AG09309 (cell line): ENCODE data around the gene UGT1A8.
"Not testable (repeated sequence)": the region's sequence is repeated elsewhere in the genome, so short reads cannot be mapped to it uniquely, and the experiment has no call there.

Experiments
- DNase-seq: peaks from one replicate; pipeline ENCODE4 v3.0.0-alpha.2; 2010; ENCODE audit warnings: low read depth
- H3K4me3 ChIP-seq: 2 replicates; pipeline ENCODE4 v1.5.1; 2011; ENCODE audit warnings: mild to moderate bottlenecking, low read depth, low read length, moderate library complexity; ENCODE audit not compliant: control insufficient read depth
- CTCF ChIP-seq: IDR thresholded peaks from 2 replicates; pipeline ENCODE4 v1.5.1; 2011; ENCODE audit warnings: mild to moderate bottlenecking, low read depth, low read length, inconsistent platforms; ENCODE audit not compliant: insufficient read depth, control insufficient read depth; ENCODE audit errors: missing control alignments

Gene UGT1A8

GRCh38 chr2:233712611-233713261, 95.3 kb downstream of the UGT1A8 start, which contains the start of gene UGT1A5:
TSS of gene UGT1A5 (plus strand) at chr2:233712907. CDS start at chr2:233712992, 85 bp downstream.
- no peak within 1 kb of the TSS for H3K4me3 ChIP-seq
- TF ChIP-seq CTCF, result no peak
- no peak for DNase-seq

GRCh38 chr2:233713262-233713615, 95.8 kb downstream of the UGT1A8 start:
- TF ChIP-seq CTCF, result no peak
- no peak for DNase-seq
- no peak overlapping the region for H3K4me3 ChIP-seq

GRCh38 chr2:233714121-233714520, 96.7 kb downstream of the UGT1A8 start:
- DNase-seq, result no peak
- no peak overlapping the region for H3K4me3 ChIP-seq
- no peak for TF ChIP-seq CTCF

- no peak for TF ChIP-seq CTCF
- no peak within 1 kb of the TSS for H3K4me3 ChIP-seq
- no peak for DNase-seq
Observed at GRCh38 chr2:233718552-233718951, 101.1 kb downstream of the UGT1A8 start, which contains the start of gene UGT1A4. TSS of gene UGT1A4 (plus strand) at chr2:233718736. CDS start at chr2:233718821, 85 bp downstream.

- H3K4me3 ChIP-seq, result no peak within 1 kb of the TSS
- no peak for TF ChIP-seq CTCF
- DNase-seq, result no peak
Observed at GRCh38 chr2:233728723-233729301, 111.4 kb downstream of the UGT1A8 start, which contains the start of gene UGT1A3. TSS of gene UGT1A3 (plus strand) at chr2:233729042. CDS start at chr2:233729127, 85 bp downstream.

- not testable (repeated sequence) for H3K4me3 ChIP-seq, DNase-seq
Observed at GRCh38 chr2:233736868-233737653, 119.6 kb downstream of the UGT1A8 start.

- no peak overlapping the region for H3K4me3 ChIP-seq
- DNase-seq, result no peak
- TF ChIP-seq CTCF, result no peak
Observed at GRCh38 chr2:233740870-233741269, 123.4 kb downstream of the UGT1A8 start.
